DMS53 (cell line): ENCODE measurements around the gene GOLPH3L.
"Not testable (repeated sequence)": the region's sequence is repeated elsewhere in the genome, so short reads cannot be mapped to it uniquely, and the experiment has no call there.

ENCODE experiments used
- DNase-seq: peaks from one replicate; lab custom pipeline; 2025; lab: John Stamatoyannopoulos, UW

GOLPH3L gene

DNA sequence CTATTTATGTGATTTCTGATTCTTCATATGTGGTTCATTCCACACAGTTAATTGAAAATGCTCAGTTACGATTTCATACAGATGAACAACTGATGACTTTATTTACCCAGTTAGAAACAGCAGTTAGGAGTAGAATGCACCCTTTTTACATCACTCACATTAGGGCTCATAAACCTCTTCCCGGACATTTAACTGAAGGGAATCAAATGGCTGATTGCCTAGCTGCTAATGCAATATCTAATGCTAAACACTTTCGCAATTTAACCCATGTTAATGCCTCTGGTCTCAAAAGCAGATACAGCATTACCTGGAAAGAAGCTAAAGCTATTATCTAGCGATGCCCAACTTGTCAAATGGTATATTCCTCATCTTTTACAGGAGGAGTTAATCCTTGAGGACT is 39.9 kb downstream of the GOLPH3L start:
- DNase-seq = not testable (repeated sequence)

DNA sequence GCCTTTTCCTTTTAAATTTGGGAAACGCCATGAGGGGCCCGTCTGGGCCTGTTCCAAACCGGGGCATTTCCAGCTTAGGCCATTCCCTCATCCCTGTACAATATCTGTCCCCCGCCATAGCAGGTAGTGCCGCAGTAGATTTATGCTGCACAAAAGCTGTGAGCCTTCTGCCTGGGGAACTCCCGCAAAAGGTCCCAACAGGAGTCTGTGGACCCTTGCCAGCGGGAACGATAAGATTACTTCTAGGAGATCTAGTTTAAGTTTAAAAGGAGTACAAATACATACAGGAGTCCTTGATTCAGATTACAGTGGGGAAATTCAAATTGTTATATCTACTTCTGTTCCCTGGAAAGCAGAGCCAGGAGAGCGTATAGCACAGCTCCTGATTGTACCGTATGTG is 42.3 kb downstream of the GOLPH3L start:
- DNase-seq = not testable (repeated sequence)

DNA sequence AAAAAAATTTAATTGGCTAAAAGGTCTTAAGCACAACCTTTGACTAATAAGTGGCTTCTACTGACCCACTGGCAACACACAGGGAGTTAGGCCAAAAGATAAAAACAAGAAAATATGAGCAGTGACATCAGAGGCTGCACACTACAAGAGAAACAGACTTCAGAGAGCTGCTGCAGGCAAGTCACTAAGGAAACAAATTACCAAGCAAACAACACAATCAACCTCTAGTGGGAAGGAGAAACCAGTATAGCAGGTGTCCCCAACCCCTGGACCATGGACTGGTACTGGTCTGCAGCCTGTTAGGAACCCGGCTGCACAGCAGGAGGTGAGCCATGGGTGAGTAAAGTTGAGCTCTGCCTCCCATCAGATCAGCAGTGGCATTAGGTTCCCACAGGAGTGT is 46.8 kb downstream of the GOLPH3L start:
- peak; percentile 91 for DNase-seq

DNA sequence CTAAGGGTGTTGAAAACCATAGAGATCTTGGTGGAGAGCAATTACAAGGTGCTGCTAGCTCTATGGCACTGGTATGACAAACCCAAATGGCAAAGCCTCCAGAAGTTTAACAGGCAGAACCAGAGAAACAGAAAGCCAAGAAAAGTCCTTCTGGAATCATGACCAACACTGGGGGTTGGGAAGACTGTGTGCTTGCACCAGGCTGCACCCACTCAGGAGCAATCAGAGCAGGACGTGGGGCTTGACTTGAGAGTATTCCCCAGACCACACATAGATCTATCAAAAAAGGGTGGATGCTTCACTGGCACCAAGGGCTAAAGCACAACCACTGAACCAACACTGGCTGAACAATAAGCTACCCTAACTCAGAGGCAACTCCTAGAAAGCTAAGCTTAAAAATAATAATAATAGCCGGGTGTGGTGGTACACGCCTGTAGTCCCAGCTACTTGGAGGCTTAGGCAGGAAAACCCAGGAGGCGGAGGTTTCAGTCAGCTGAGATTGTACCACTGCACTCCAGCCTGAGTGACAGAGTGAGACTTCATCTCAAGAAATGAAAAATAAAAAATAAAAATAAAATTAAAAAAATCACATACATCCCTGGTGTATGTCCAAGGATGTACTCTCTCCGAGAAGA is 47.4 kb downstream of the GOLPH3L start:
- DNase-seq = no peak

GRCh38 chr1:150642296-150642695 is 54.7 kb downstream of the GOLPH3L start:
- DNase-seq = no peak

DNA sequence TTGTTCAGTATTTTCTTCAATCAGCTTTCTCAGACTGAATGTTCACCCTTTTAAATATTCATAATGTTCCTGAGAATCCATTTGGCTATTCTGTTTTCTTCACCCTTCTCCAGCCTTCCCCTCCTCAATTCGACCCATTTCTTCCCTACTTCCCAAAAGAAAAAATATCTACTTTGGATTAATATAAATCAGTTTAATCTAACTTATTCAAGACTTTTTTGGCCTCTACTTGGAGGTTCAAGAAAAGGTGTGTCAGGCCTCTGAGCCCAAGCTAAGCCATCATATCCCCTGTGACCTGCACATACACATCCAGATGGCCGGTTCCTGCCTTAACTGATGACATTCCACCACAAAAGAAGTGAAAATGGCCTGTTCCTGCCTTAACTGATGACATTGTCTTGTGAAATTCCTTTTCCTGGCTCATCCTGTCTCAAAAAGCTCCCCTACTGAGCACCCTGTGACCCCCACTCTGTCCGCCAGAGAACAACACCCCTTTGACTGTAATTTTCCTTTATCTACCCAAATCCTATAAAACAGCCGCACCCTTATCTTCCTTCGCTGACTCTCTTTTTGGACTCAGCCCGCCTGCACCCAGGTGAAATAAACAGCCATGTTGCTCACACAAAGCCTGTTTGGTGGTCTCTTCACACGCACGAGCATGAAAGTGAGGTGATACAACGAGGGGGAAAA is 55.7 kb downstream of the GOLPH3L start:
- DNase-seq = not testable (repeated sequence)

GRCh38 chr1:150638430-150638829 is 58.5 kb downstream of the GOLPH3L start:
- peak; percentile 71 for DNase-seq

- DNase-seq = peak; percentile 66
Measured at GRCh38 chr1:150634839-150635622, 61.9 kb downstream of the GOLPH3L start.

DNA sequence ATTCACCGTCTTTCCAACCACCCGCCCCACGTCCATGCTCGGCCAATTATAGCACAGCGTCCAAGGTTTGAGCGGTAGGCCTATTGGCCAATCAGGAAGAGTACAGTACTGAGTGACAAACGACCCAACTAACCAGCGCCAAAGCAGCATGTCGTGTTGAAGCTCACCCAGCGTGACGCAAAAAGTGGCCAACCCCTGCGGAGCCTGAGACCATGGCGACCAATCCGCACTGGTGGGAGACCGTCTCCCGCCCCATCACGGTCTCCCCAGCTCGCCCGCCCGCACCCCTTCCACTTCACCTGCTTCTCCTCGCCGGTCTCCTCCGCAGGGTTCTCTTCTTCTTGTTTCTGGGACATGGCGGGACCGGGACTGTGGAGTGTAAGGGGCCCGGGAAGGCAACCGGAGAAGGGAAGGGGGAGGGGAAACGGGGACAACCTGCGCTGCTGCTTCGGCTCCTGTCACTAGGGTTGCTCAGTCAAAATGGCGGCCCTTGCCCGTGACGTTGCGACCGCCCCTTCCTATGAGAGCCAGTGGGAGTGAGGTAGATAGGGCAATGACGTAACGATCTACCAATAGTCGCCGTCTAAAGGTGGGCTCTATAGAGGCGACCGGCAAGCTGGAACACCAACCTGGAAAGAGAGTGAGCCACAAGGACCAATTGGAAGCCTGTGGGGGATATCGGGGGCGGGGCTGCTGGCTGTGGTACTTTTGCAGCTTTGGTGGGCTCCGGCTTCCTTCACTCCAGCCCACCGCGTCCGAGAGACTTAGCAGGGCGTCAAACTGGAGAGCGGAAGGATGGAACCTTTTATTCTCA is 67.6 kb downstream of the GOLPH3L start, which contains the start of gene ENSA:
TSS of gene ENSA (minus strand) at position 498 of the 814 bp plus-strand sequence. CDS start at position 356, 142 bp downstream.
- DNase-seq = peak; percentile 100

DNA sequence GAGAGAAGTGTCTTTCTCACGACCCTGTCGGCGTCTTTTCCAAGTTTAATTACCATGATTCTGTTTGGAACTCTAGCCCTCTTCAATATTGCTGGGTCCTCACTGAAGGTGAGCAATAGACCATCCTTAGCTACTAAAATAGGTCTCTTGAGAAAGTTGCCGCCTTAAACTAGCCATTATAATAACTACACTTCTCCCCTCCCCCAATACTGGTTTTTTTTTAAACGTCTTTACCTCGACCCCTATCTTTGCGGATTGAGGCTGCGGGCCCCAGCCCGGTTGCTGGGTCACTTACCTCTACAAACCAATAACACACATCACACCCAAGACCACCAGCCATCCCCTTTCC is 68.2 kb downstream of the GOLPH3L start:
- no peak for DNase-seq

- peak; percentile 49 for DNase-seq
Measured at GRCh38 chr1:150627826-150628410, 69.0 kb downstream of the GOLPH3L start.

DNA sequence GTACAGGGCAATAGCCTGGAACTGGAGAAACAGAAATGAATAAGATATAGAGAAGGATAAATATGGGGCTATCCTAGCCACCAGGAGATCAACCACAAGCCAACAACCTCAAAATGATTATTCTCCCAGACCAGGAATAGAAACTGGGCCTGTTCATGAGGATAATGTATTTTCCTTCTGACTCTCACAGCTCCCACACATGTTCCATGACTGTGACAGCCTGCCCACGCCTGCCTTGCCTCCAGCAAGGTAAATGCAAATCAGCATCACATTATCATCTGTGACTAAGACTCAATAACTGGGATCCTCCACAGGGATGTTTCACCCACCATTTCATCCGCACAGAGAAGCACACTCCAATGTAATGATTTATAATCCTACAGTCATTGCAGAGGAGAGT is 70.8 kb downstream of the GOLPH3L start:
- no peak for DNase-seq

GRCh38 chr1:150624546-150624945 is 72.4 kb downstream of the GOLPH3L start:
- not testable (repeated sequence) for DNase-seq

DNA sequence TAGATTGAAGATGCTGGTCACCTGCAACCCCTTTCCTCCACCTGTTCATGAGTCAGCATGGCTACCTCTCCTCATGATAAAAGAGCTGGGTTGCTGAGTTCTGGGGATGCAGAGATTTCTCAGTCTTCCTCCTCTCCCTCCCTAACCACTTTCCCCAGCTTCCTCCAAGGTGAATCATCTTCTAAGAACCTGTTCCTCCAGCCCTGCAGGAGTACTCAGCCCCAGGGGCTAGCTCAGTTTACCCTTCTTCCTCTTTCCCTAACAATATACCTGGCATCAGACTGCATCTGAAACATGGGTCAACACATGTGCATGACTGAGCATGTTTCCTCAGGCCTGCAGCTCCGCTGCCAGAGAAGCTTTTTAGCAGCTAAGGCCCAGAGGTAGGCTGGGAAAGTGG is 72.8 kb downstream of the GOLPH3L start:
- not testable (repeated sequence) for DNase-seq

- DNase-seq = no peak
Measured at GRCh38 chr1:150622303-150622975, 74.5 kb downstream of the GOLPH3L start.

DNA sequence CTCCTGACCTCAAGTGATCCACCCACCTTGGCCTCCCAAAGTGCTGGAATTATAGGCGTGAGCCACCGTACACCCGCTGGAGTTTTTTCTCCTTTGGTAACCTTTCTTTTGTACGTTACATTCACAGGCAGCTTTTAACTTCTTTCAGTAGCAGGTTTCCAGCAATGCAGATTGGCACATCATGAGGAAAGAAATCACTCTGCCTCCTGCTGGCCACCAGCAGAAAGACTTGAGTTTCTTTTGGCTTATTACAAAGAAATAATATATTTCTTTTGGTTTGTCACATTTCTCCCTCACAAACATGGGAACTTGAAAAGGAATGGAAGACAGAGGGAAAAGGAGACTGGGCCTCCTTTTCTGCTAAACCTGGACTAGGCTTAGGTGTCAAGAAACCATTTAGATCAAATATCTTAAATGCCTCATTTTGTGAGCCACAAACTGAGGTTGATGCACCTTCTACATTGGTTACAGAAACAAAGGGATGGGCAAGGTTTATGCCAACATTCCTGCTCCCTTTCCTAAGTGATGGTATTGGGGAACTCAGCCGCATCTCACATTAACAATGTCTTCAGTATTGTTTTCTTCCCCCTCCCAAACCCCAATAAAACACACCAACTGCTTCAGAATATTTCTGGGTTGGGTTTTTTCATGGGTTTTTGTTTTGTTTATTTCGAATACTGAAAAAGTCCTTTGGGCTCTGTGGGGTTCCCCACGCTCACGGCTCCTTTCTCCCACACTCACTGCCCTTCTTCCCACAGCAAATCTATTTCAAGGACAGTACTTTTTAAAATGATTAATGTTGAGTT is 75.3 kb downstream of the GOLPH3L start:
- DNase-seq = peak; percentile 70

GRCh38 chr1:150620919-150621318 is 76.0 kb downstream of the GOLPH3L start:
- DNase-seq = no peak

GRCh38 chr1:150619576-150620509 is 77.1 kb downstream of the GOLPH3L start:
- DNase-seq = peak; percentile 32
